Measurements from ENCODE around the gene NOS1.
A peak's percentile ranks its signal among the peaks of the same experiment; 100 is the strongest.

The NOS1 gene

GRCh38 chr12:117339104-117339503 is 22.3 kb downstream of the NOS1 start:
- intact Hi-C loops (cut with DNase I), result no loop called here

GRCh38 chr12:117334855-117335587 is 26.4 kb downstream of the NOS1 start:
- intact Hi-C loops (cut with DNase I), result no loop called here
- DNase-seq, result no peak

More at GRCh38 chr12:117339104-117339503, 22.3 kb downstream of the NOS1 start:
- no peak for DNase-seq

GRCh38 chr12:117334051-117334450 is 27.4 kb downstream of the NOS1 start:
- intact Hi-C loops (cut with DNase I), result no loop called here
- no peak for DNase-seq

- intact Hi-C loops (cut with DNase I), result no loop called here
- peak in 26 of 42 donors; percentile 2 to 48 (median 20) for DNase-seq
Measured at GRCh38 chr12:117333331-117333881, 28.0 kb downstream of the NOS1 start.

GRCh38 chr12:117331691-117332090 is 29.7 kb downstream of the NOS1 start:
- DNase-seq, result no peak
- intact Hi-C loops (cut with DNase I), result no loop called here

GRCh38 chr12:117330441-117331113 is 30.8 kb downstream of the NOS1 start:
- no peak for DNase-seq
- intact Hi-C loops (cut with DNase I), result no loop called here

GRCh38 chr12:117329756-117330155 is 31.7 kb downstream of the NOS1 start:
- no peak for DNase-seq
- intact Hi-C loops (cut with DNase I), result no loop called here

- intact Hi-C loops (cut with DNase I), result no loop called here
- no peak for DNase-seq
Measured at GRCh38 chr12:117328556-117329100, 32.8 kb downstream of the NOS1 start.

GRCh38 chr12:117322428-117322827 is 39.0 kb downstream of the NOS1 start:
- no peak for DNase-seq
- intact Hi-C loops (cut with DNase I), result no loop called here

- DNase-seq, result no peak
- intact Hi-C loops (cut with DNase I), result no loop called here
Measured at GRCh38 chr12:117321572-117321971, 39.9 kb downstream of the NOS1 start.

- DNase-seq, result peak in 7 of 42 donors; percentile 4 to 31 (median 17)
- intact Hi-C loops (cut with DNase I), result no loop called here
Measured at GRCh38 chr12:117318591-117318990, 42.8 kb downstream of the NOS1 start.

- intact Hi-C loops (cut with DNase I), result no loop called here
- no peak for DNase-seq
Measured at GRCh38 chr12:117316336-117316735, 45.1 kb downstream of the NOS1 start.

- intact Hi-C loops (cut with DNase I), result no loop called here
- DNase-seq, result no peak
Measured at GRCh38 chr12:117313926-117314325, 47.5 kb downstream of the NOS1 start.

GRCh38 chr12:117312770-117313169 is 48.7 kb downstream of the NOS1 start:
- DNase-seq, result no peak
- intact Hi-C loops (cut with DNase I), result no loop called here

- DNase-seq, result no peak
- intact Hi-C loops (cut with DNase I), result no loop called here
Measured at GRCh38 chr12:117309276-117309925, 52.0 kb downstream of the NOS1 start.

GRCh38 chr12:117300174-117300573 is 61.3 kb downstream of the NOS1 start:
- intact Hi-C loops (cut with DNase I), result no loop called here
- DNase-seq, result no peak

GRCh38 chr12:117298648-117299225 is 62.7 kb downstream of the NOS1 start:
- DNase-seq, result no peak
- intact Hi-C loops (cut with DNase I), result no loop called here

GRCh38 chr12:117298191-117298590 is 63.2 kb downstream of the NOS1 start:
- intact Hi-C loops (cut with DNase I), result no loop called here

GRCh38 chr12:117294189-117294603 is 67.2 kb downstream of the NOS1 start:
- intact Hi-C loops (cut with DNase I), result no loop called here
- no peak for DNase-seq

More at GRCh38 chr12:117298191-117298590, 63.2 kb downstream of the NOS1 start:
- DNase-seq, result no peak

All from head of caudate nucleus (tissue), 42 donors.